ENCODE data around the gene CRYL1. TPM values are rescaled to one million over a fixed set of nuclear protein-coding genes. Genes with fewer than 3 reads are reported as not detected.

CRYL1 gene
- polyA plus RNA-seq, 2 of the 4 experiments (the other 2 are of a cell fraction): 4.1 to 17.4 TPM

- no peak overlapping the region for H3K4me3 ChIP-seq
- TF ChIP-seq MAFK (IDR thresholded peaks at IDR 0.05; ENCODE audit: partially characterized antibody) (no peak), ZSCAN20 (CRISPR knock-in tag; IDR thresholded peaks at IDR 0.05) (no peak), ZNF302 (CRISPR knock-in tag; IDR thresholded peaks at IDR 0.05) (no peak), CHD4 (IDR thresholded peaks at IDR 0.05; ENCODE audit: borderline replicate concordance) (no peak), E2F6 (IDR thresholded peaks at IDR 0.05; ENCODE audit: borderline replicate concordance, low read depth) (no peak), EHMT2 (IDR thresholded peaks at IDR 0.05; ENCODE audit: low read depth) (no peak), HOXB13 (CRISPR knock-in tag; IDR thresholded peaks at IDR 0.05; ENCODE audit: low read depth) (no peak), REST (IDR thresholded peaks at IDR 0.05) (no peak)
- CTCF ChIA-PET: interaction anchor here (1.0 kb wide), 1 partner anchor 217 kb away, joined by 3 read pairs; no protein-coding TSS in a partner anchor
- ATAC-seq: no peak
- DNase-seq (ENCODE audit: low read depth in 1 of 2, low spot score in 1 of 2): no peak
- no peak overlapping the region for H3K4me2 ChIP-seq
- POLR2A ChIA-PET: no interaction called here
- FAIRE-seq: no peak
- H3K4me1 ChIP-seq: peaks cover 8% of the 10 kb centered on the region
- 93% methylated on average over 17 of the region's 31 CpGs for WGBS (ENCODE audit: missing lambda C conversion rate)
- no peaks in the 10 kb centered on the region for H3K9me3 ChIP-seq
- peak overlapping the region in 1 of 2 experiments; percentile 35; a peak in 2 of 6 replicates for H3K27ac ChIP-seq
Observed at GRCh38 chr13:20415306-20415679, 110.4 kb downstream of the CRYL1 start.

GRCh38 chr13:20414546-20415305 is 110.9 kb downstream of the CRYL1 start:
- FAIRE-seq (no peak), DNase-seq (ENCODE audit: low read depth in 1 of 2, low spot score in 1 of 2) (no peak), ATAC-seq (no peak)
- H3K27ac ChIP-seq: peak overlapping the region in 1 of 2 experiments; percentile 35; a peak in 2 of 6 replicates
- H3K4me2 ChIP-seq: no peak overlapping the region
- H3K4me3 ChIP-seq: no peak overlapping the region
- no peaks in the 10 kb centered on the region for H3K9me3 ChIP-seq
- TF ChIP-seq PBX3 (IDR thresholded peaks at IDR 0.05) (no peak), GATA3 (IDR thresholded peaks at IDR 0.05; ENCODE audit: borderline replicate concordance) (no peak), CEBPB (IDR thresholded peaks at IDR 0.05) (no peak), ZSCAN20 (CRISPR knock-in tag; IDR thresholded peaks at IDR 0.05) (no peak), CHD2 (IDR thresholded peaks at IDR 0.05; ENCODE audit: low read length, partially characterized antibody) (no peak), FOXS1 (CRISPR knock-in tag; IDR thresholded peaks at IDR 0.05) (no peak), E2F6 (IDR thresholded peaks at IDR 0.05; ENCODE audit: borderline replicate concordance, low read depth) (no peak)
- WGBS (ENCODE audit: missing lambda C conversion rate): 90% methylated on average over 24 of the region's 45 CpGs
- POLR2A ChIA-PET: no interaction called here
- 0 out of 3 replicates have a peak, but pooled peaks cover 6% of the 10 kb centered on the region for H3K4me1 ChIP-seq
- CTCF ChIA-PET: interaction anchor here (1.0 kb wide), 1 partner anchor 217 kb away, joined by 3 read pairs; no protein-coding TSS in a partner anchor

- Histone ChIP-seq H3K9me3 (no peaks in the 10 kb centered on the region), H3K27ac (no peak overlapping the region), H3K4me1 (no peaks in the 10 kb centered on the region), H3K4me2 (no peak overlapping the region), H3K4me3 (no peak overlapping the region)
- no peak for FAIRE-seq
- CTCF ChIA-PET: no interaction called here
- POLR2A ChIA-PET: no interaction called here
- DNase-seq (ENCODE audit: low read depth in 1 of 2, low spot score in 1 of 2): no peak
- 69% methylated on average over 7 of the region's 7 CpGs for WGBS (ENCODE audit: missing lambda C conversion rate)
- ATAC-seq: no peak
- TF ChIP-seq PHF8 (IDR thresholded peaks at IDR 0.05; ENCODE audit: borderline replicate concordance, low read depth) (no peak), PBX3 (IDR thresholded peaks at IDR 0.05) (no peak), CTCF (IDR thresholded peaks at IDR 0.05) (no peak), ZFP36 (IDR thresholded peaks at IDR 0.05; ENCODE audit: borderline replicate concordance, partially characterized antibody) (no peak), CBX2 (IDR thresholded peaks at IDR 0.05; ENCODE audit: borderline replicate concordance, low read depth) (no peak), ESRRA (IDR thresholded peaks at IDR 0.05; ENCODE audit: borderline replicate concordance, low read length) (no peak), EP300 (IDR thresholded peaks at IDR 0.05) (no peak), BCL3 (IDR thresholded peaks at IDR 0.05) (no peak)
Observed at GRCh38 chr13:20412691-20413355, 112.8 kb downstream of the CRYL1 start.
